Activated T-cell treated with anti-CD3 and anti-CD28 coated beads for 4 hours (primary cell): ENCODE results near the gene FOXP4.
A peak's percentile ranks its signal among the peaks of the same experiment; 100 is the strongest.

Experiments
- DNase-seq: peaks from one replicate; pipeline ENCODE4 v3.0.0-alpha.2; 2020

The FOXP4 gene

GRCh38 chr6:41545703-41546474 is at the start of gene FOXP4:
Gene FOXP4 (plus strand): TSS chr6:41546381. CDS start chr6:41565761, 19,380 bp downstream.
- DNase-seq: peak; percentile 77

GRCh38 chr6:41497573-41497972 is 48.6 kb upstream of the FOXP4 start:
- DNase-seq: no peak

GRCh38 chr6:41497994-41498393 is 48.2 kb upstream of the FOXP4 start:
- DNase-seq: no peak

- no peak for DNase-seq
Measured at GRCh38 chr6:41498968-41499599, 47.1 kb upstream of the FOXP4 start.

- no peak for DNase-seq
Measured at GRCh38 chr6:41500561-41500960, 45.6 kb upstream of the FOXP4 start.

GRCh38 chr6:41502566-41502916 is 43.6 kb upstream of the FOXP4 start:
- DNase-seq: no peak

- DNase-seq: no peak
Measured at GRCh38 chr6:41502917-41503671, 43.1 kb upstream of the FOXP4 start.

GRCh38 chr6:41503827-41504465 is 42.2 kb upstream of the FOXP4 start:
- no peak for DNase-seq

GRCh38 chr6:41504466-41505121 is 41.6 kb upstream of the FOXP4 start:
- no peak for DNase-seq

- DNase-seq: no peak
Measured at GRCh38 chr6:41505122-41506049, 40.8 kb upstream of the FOXP4 start.

GRCh38 chr6:41508479-41508878 is 37.7 kb upstream of the FOXP4 start:
- no peak for DNase-seq

GRCh38 chr6:41509580-41509979 is 36.6 kb upstream of the FOXP4 start:
- DNase-seq: no peak

- no peak for DNase-seq
Measured at GRCh38 chr6:41511443-41512060, 34.6 kb upstream of the FOXP4 start.

GRCh38 chr6:41512146-41512701 is 34.0 kb upstream of the FOXP4 start:
- DNase-seq: no peak

- DNase-seq: no peak
Measured at GRCh38 chr6:41515995-41516394, 30.2 kb upstream of the FOXP4 start.

GRCh38 chr6:41518118-41518517 is 28.1 kb upstream of the FOXP4 start:
- no peak for DNase-seq

GRCh38 chr6:41519305-41519744 is 26.9 kb upstream of the FOXP4 start:
- DNase-seq: no peak

- no peak for DNase-seq
Measured at GRCh38 chr6:41519745-41520699, 26.2 kb upstream of the FOXP4 start.

- no peak for DNase-seq
Measured at GRCh38 chr6:41522780-41523548, 23.2 kb upstream of the FOXP4 start.
